Right cardiac atrium (tissue), 5 donors: Measurements from ENCODE around the gene ARFGAP2. TPM values are rescaled to one million over a fixed set of nuclear protein-coding genes. Genes with fewer than 3 reads are reported as not detected.
A peak's percentile ranks its signal among the peaks of the same experiment; 100 is the strongest.

Source experiments
- ATAC-seq, 2 donors: fragments of 200-7000 bp; cut with Tn5 transposase; one replicate each; pipeline versions ENCODE4 v1.8.0 to v1.9.1; 2020; ENCODE audit warnings: moderate library complexity in 2 of 2, mild to moderate bottlenecking in 1 of 2
- DNase-seq, 3 donors: peaks; one replicate each; pipeline ENCODE4 v3.0.0-alpha.2; 2020
- H3K27ac ChIP-seq: one replicate; pipeline ENCODE4 v1.5.1; 2013; ENCODE audit warnings: mild to moderate bottlenecking, low read length, control low read depth, moderate library complexity
- H3K27me3 ChIP-seq: one replicate; pipeline ENCODE4 v1.6.1; 2013; ENCODE audit not compliant: control insufficient read depth, insufficient read depth
- H3K4me1 ChIP-seq: one replicate; pipeline ENCODE4 v1.6.1; 2013; ENCODE audit warnings: low read length; ENCODE audit not compliant: control insufficient read depth, insufficient read depth
- H3K4me3 ChIP-seq: one replicate; pipeline ENCODE4 v1.5.1; 2013; ENCODE audit warnings: low read length, control low read depth
- H3K9me3 ChIP-seq: one replicate; pipeline ENCODE4 v1.6.1; 2013; ENCODE audit warnings: low read length; ENCODE audit not compliant: control insufficient read depth
- WGBS: extraction: QIAGEN DNeasy Blood & Tissue Kit; methylation state at CpG from one replicate; pipeline ENCODE4 v1.1.7; 2013; 5-methylcytosine and 5-hydroxymethylcytosine counted together
- intact Hi-C, 4 donors: fragments of 100-400 bp; cut with DNase I; formaldehyde crosslinking; loops; one replicate each; pipeline versions ENCODE4 v1.11.0 to v1.14.0; 2022 to 2023
- long read RNA-seq, 4 donors: library from polyadenylated mRNA; unstranded; transcript quantifications; one replicate each; pipeline ENCODE4 v2.0.0, GENCODE V29; 2020 to 2021
- polyA plus RNA-seq: library from polyadenylated mRNA; stranded (reverse); fragments of 200-250 nt; gene quantifications from one replicate; pipeline ENCODE4 v1.2.3, GENCODE V29; 2013
- total RNA-seq, 4 donors: library from RNA; stranded (reverse); fragmentation: NEBNext Ultra II Directional; extraction: Animal tissue kit (Norgen Biotek cat#: 25700); gene quantifications; one replicate each; pipeline ENCODE4 v1.2.1, GENCODE V29; 2021
- donor health status: healthy with polysubstance abuse.
- donor health status: DM: no; HTN: yes; CAD: no.
- donor health status: DM: no; HTN: no; CAD: no.
- donor health status: DM: no; HTN: yes; CAD: no; lungs with severe emphysema.
- donor health status: DM: yes; HTN: yes; CAD: no.

The ARFGAP2 gene
- total RNA-seq (10 to 100 TPM; 43.8 to 67.4 (median 56.5) TPM), polyA plus RNA-seq (39.8 TPM)
- long read RNA-seq, donor 1, transcript ARFGAP2-205 (16 exons, 2,976 nt): major isoform, 114 of 191 reads
- long read RNA-seq, donor 1, partial matches to known transcripts: 33 of 191 reads
- long read RNA-seq, donor 1, other reads (novel, unspliced or antisense): 39 of 191 reads
- long read RNA-seq, donor 2, transcript ARFGAP2-205 (16 exons, 2,976 nt): major isoform, 59 of 94 reads
- long read RNA-seq, donor 2, partial matches to known transcripts: 12 of 94 reads
- long read RNA-seq, donor 2, other reads (novel, unspliced or antisense): 21 of 94 reads
- long read RNA-seq, donor 3, transcript ARFGAP2-205 (16 exons, 2,976 nt): major isoform, 381 of 542 reads
- long read RNA-seq, donor 3, transcript ARFGAP2-202 (15 exons, 2,937 nt): minor isoform, 8 of 542 reads
- long read RNA-seq, donor 3, partial matches to known transcripts: 54 of 542 reads
- long read RNA-seq, donor 3, other reads (novel, unspliced or antisense): 95 of 542 reads
- long read RNA-seq, donor 4, transcript ARFGAP2-205 (16 exons, 2,976 nt): major isoform, 90 of 140 reads
- long read RNA-seq, donor 4, partial matches to known transcripts: 6 of 140 reads
- long read RNA-seq, donor 4, other reads (novel, unspliced or antisense): 42 of 140 reads

DNA sequence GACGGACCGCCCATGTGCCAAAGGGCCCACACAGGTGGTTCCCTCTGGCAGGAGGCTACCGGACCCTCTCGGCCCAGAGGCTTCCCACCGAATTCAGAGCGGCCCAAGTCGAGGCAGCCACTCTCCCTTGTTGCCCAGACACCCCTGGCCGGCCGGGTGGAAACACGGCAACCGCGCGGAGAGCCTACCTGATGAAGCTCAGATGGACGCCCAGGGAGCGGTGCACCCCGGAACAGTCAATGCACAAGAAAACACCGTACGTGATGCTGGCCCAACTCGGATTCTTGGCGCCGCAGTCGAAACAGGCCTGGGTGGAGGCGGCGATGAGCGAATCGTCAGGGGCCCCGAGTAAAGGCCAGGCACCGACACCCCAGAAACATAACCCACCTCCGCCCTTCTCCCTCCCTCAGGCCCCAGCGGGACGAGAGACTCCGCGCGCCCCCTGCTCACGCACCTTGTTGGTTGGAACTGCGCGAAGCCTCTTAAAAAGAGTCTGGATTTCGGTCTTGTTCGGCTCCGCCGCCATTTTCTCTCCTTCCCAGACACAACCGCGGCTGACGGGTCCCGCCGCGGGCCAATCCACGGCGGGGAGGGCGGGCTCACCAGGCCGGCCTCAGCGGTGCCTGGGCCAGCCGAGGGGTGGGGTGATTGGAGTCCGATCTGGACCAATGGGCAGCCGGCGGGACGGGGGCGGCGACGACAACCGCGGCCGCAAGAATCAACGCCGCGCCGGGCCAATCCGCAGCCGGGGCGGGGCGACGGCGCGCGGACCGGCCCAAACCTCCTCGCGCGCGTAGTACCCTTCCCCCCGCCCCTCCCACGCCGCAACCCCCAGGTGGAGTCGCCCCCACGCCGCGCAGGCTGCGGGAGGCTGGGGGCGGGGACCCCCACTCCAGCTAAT, at the start of gene ARFGAP2:
TSS of gene ARFGAP2 (minus strand) at position 552 of the 901 bp plus-strand sequence. CDS start at position 526, 26 bp downstream.
- Histone ChIP-seq H3K4me3 (peak within 1 kb of the TSS; percentile 82), H3K9me3 (no peaks in the 10 kb centered on the region), H3K4me1 (peaks cover 13% of the 10 kb centered on the region), H3K27ac (peak within 1 kb of the TSS; percentile 99), H3K27me3 (no peaks in the 10 kb centered on the region)
- ATAC-seq (peak; percentile 95 to 96), DNase-seq (peak; percentile 97 to 99 (median 99))
- WGBS: under 1% methylated on average over 89 of the region's 89 CpGs
- intact Hi-C loops: loop anchor here in 2 of 4 donors (2.0 to 5.0 kb wide), 4 partner anchors 86 to 180 kb away; partner anchors contain the start of gene MYBPC3 (in 1 of the 2)

GRCh38 chr11:47225552-47226400, 49.1 kb upstream of the ARFGAP2 start:
- ATAC-seq: no peak
- intact Hi-C loops: no loop called here
- H3K27ac ChIP-seq: no peak overlapping the region
- no peaks in the 10 kb centered on the region for H3K9me3 ChIP-seq
- no peaks in the 10 kb centered on the region for H3K27me3 ChIP-seq
- no peaks in the 10 kb centered on the region for H3K4me1 ChIP-seq
- 93% methylated on average over 7 of the region's 7 CpGs for WGBS
- no peak overlapping the region for H3K4me3 ChIP-seq
- no peak for DNase-seq

- WGBS: 91% methylated on average over 2 of the region's 2 CpGs
- Histone ChIP-seq H3K4me3 (no peak overlapping the region), H3K27me3 (no peaks in the 10 kb centered on the region), H3K4me1 (no peaks in the 10 kb centered on the region), H3K9me3 (no peaks in the 10 kb centered on the region), H3K27ac (no peak overlapping the region)
- DNase-seq (no peak), ATAC-seq (no peak)
- intact Hi-C loops: no loop called here
Measured at GRCh38 chr11:47222696-47223095, 46.0 kb upstream of the ARFGAP2 start.

DNA sequence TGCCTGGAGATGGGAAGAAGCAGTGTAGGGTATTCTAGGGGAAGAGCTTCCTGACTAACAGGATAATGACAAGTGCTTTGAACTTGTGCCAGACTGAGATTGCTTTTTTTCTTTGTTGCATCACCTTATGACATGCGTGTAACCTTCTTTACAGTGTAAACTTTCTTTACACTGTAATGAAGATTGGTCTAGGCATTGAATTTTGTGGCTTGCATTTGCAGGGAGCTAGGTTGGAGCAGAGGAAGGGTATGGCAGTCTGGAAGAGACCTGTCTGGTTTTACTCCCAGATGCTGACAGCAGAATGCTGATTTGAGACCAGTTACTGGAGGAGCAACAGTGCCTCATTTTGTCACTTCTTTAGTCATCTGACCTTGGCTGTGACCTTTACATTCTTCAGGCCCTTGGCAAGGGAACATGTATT, 43.7 kb upstream of the ARFGAP2 start:
- intact Hi-C loops: no loop called here
- Histone ChIP-seq H3K9me3 (no peaks in the 10 kb centered on the region), H3K4me3 (no peak overlapping the region), H3K27ac (no peak overlapping the region), H3K4me1 (peaks cover 9% of the 10 kb centered on the region), H3K27me3 (no peaks in the 10 kb centered on the region)
- no peak for DNase-seq
- WGBS: 41% methylated on average over 1 of the region's 1 CpG
- no peak for ATAC-seq

DNA sequence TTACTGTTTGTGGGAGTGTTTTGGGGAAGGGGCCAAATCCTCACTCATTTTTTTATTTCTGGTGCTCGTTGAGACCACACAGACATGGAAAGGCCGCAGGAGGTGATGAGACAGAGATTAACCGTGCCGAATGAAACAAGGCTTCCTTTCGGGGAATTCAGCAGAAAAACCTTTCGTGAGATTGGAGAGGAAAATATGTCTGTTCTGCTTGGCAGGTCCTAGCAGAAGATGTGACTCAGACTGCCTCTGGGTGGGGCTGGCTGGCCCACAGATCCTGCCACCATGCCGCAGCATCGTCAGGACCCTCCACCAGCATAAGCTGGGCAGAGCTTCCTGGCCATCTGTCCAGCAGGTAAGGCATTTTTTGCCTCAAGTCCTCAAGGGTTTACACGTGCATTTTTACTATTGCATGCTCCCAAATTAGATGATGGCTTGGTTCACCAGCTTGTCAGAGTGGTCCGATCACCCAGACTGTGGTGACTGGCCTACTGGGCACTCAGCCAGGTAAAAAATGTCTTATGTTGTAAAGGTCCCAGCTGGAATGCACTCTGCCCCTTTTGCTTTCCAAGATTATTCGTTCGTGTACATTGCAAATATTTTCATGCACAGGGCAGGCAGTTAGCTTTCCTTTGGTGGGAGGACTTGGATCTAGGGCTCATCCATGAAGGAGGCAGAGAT, 39.6 kb upstream of the ARFGAP2 start:
- no peaks in the 10 kb centered on the region for H3K27me3 ChIP-seq
- ATAC-seq (peak in 1 of 2 donors; percentile 65), DNase-seq (peak in 2 of 3 donors; percentile 60 to 62)
- H3K4me1 ChIP-seq: peaks cover 10% of the 10 kb centered on the region
- peak overlapping the region; percentile 72 for H3K27ac ChIP-seq
- 5% methylated on average over 12 of the region's 12 CpGs for WGBS
- intact Hi-C loops: no loop called here
- H3K4me3 ChIP-seq: peak overlapping the region; percentile 75
- no peaks in the 10 kb centered on the region for H3K9me3 ChIP-seq

- 10% methylated on average over 15 of the region's 15 CpGs for WGBS
- H3K9me3 ChIP-seq: no peaks in the 10 kb centered on the region
- ATAC-seq: no peak
- peaks cover 10% of the 10 kb centered on the region for H3K4me1 ChIP-seq
- H3K27ac ChIP-seq: peak overlapping the region; percentile 78
- DNase-seq: no peak
- peak overlapping the region; percentile 75 for H3K4me3 ChIP-seq
- no peaks in the 10 kb centered on the region for H3K27me3 ChIP-seq
- intact Hi-C loops: no loop called here
Measured at GRCh38 chr11:47215366-47215910, 38.8 kb upstream of the ARFGAP2 start.

GRCh38 chr11:47213950-47214565, 37.4 kb upstream of the ARFGAP2 start:
- H3K27me3 ChIP-seq: no peaks in the 10 kb centered on the region
- intact Hi-C loops: no loop called here
- peaks cover 10% of the 10 kb centered on the region for H3K4me1 ChIP-seq
- peak overlapping the region; percentile 75 for H3K4me3 ChIP-seq
- H3K27ac ChIP-seq: peak overlapping the region; percentile 69
- no peaks in the 10 kb centered on the region for H3K9me3 ChIP-seq
- DNase-seq (peak; percentile 94 to 97 (median 97)), ATAC-seq (peak; percentile 94 to 96)
- 6% methylated on average over 20 of the region's 20 CpGs for whole genome bisulfite sequencing

DNA sequence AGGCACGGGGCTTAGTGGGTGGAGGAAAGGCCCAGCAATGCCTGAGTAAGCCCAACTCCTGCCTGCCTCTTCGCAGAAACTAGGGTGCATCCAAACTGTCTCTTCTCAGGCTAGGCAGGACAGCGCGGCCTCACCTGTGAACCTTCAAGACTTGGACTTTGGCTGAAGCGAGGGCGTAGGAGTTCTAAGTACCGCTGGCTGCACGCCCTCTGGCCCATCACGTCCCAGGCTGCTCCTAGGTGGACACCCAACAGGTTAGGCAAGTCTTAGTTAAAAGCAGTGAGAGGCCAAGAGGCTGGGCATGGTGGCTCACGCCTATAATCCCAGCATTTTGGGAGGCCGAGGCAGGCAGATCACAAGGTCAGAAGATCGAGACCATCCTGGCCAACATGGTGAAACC, 36.3 kb upstream of the ARFGAP2 start:
- no peak for ATAC-seq
- 92% methylated on average over 12 of the region's 12 CpGs for WGBS

GRCh38 chr11:47208628-47209027, 31.9 kb upstream of the ARFGAP2 start:
- DNase-seq: no peak
- H3K27me3 ChIP-seq: no peaks in the 10 kb centered on the region
- ATAC-seq: no peak
- no peak overlapping the region for H3K4me3 ChIP-seq
- H3K9me3 ChIP-seq: no peaks in the 10 kb centered on the region
- H3K27ac ChIP-seq: no peak overlapping the region
- 90% methylated on average over 5 of the region's 5 CpGs for WGBS
- H3K4me1 ChIP-seq: no peaks in the 10 kb centered on the region
- intact Hi-C loops: no loop called here

More for the DNA sequence above, 36.3 kb upstream of the ARFGAP2 start:
- Histone ChIP-seq H3K27me3 (no peaks in the 10 kb centered on the region), H3K9me3 (no peaks in the 10 kb centered on the region), H3K4me1 (peaks cover 10% of the 10 kb centered on the region), H3K27ac (no peak overlapping the region), H3K4me3 (no peak overlapping the region)
- DNase-seq: peak in 1 of 3 donors; percentile 55
- intact Hi-C loops: no loop called here
